ENCODE data around the gene NALCN.

NALCN gene

DNA sequence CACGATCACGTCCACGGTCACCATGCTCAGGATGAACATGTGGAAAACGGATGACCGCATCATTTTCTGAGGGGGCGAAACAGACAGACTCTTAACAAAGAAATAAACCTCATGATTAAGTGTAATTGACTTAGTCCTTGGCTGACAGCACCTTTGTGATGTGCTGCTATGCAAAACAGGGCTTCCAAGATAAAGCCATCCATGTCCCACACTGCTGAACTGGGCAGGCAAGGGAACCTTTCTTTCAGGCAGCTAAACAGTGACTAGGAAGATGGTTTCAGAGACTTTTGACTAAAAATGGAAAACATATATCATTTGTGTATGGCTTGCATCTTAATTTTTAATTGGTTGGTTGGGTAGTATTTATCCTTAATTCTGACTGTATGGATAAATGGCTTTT lies 157.8 kb downstream of the NALCN start (continued):
- TF ChIP-seq INSM2 (tag by site-specific recombination; IDR thresholded peaks at IDR 0.05): no peak

GRCh38 chr13:101258071-101258470 lies 158.2 kb downstream of the NALCN start:
- no peaks in the 10 kb centered on the region for H3K9me3 ChIP-seq (ENCODE audit: control insufficient read depth, insufficient read depth, low read depth, low read length)
- TF ChIP-seq ZNF518A (tag by site-specific recombination; conservative IDR thresholded peaks at IDR 0.05; ENCODE audit: low read depth): peak; percentile 57
- TF ChIP-seq ZNF510 (tag by site-specific recombination; IDR thresholded peaks at IDR 0.05; ENCODE audit: insufficient replicate concordance): no peak
- H3K4me1 ChIP-seq (ENCODE audit: control insufficient read depth, insufficient read depth, low read length): peaks cover 3% of the 10 kb centered on the region; the same call in 1 of the 2 replicates
- no peaks in the 10 kb centered on the region for H3K36me3 ChIP-seq (ENCODE audit: control insufficient read depth in 2 of 2, insufficient read depth in 1 of 2, low read length in 2 of 2)
- no peak overlapping the region for H3K27ac ChIP-seq (ENCODE audit: extremely low read depth, low read depth, low read length)
- ChIA-PET POLR2A (no interaction called here), CTCF (no interaction called here)
- H3K4me3 ChIP-seq (ENCODE audit: low read depth, low read length): no peak overlapping the region

DNA sequence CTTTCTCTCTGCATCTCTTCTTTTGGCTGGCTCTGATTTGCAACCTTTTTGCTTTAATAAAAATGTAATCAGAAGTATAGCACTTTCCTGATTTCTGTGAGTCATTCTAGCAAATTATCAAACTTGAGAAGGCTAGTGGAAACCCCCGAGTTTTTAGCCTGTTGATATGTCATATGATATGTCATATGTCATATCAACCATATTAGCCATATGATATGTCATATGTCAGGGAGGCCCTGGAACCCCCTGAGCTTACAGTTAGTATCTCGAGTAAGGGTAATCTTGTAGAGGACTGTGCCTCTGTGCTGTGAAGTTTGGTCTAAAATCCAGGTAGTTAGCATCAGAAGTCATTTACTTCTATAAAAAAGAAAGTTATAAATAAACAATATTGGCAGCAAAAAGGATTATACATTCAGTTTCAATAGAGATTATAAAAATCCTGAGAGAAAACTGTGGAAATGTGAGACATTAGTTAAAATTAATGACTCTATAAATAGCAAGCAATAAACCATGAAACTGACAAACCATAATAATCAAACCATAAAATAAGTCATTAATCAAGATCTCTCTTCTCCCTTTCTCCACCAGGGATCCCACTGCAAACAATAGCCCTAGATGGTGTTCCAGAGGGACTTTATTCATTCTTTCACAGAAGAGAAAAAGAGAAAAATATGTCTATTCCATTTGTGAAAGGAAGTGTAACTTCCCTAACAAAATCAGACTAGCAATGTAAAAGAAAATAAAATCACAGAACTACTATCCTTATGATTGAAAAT lies 167.4 kb downstream of the NALCN start:
- no peak overlapping the region for H3K27ac ChIP-seq (ENCODE audit: extremely low read depth, low read depth, low read length)
- no peak overlapping the region for H3K4me3 ChIP-seq (ENCODE audit: low read depth, low read length)
- ChIA-PET CTCF (no interaction called here), POLR2A (interaction anchor here (0.6 kb wide), 1 partner anchor 138 kb away, joined by 3 read pairs; no protein-coding TSS in a partner anchor)
- no peaks in the 10 kb centered on the region for H3K9me3 ChIP-seq (ENCODE audit: control insufficient read depth, insufficient read depth, low read depth, low read length)
- H3K4me1 ChIP-seq (ENCODE audit: control insufficient read depth, insufficient read depth, low read length): no peaks in the 10 kb centered on the region
- no peaks in the 10 kb centered on the region for H3K36me3 ChIP-seq (ENCODE audit: control insufficient read depth in 2 of 2, insufficient read depth in 1 of 2, low read length in 2 of 2)
- TF ChIP-seq MZF1 (tag by site-specific recombination; IDR thresholded peaks at IDR 0.05; ENCODE audit: borderline replicate concordance) (no peak), ZNF362 (tag by site-specific recombination; IDR thresholded peaks at IDR 0.05) (no peak), ZNF776 (tag by site-specific recombination; IDR thresholded peaks at IDR 0.05; ENCODE audit: borderline replicate concordance) (no peak)

DNA sequence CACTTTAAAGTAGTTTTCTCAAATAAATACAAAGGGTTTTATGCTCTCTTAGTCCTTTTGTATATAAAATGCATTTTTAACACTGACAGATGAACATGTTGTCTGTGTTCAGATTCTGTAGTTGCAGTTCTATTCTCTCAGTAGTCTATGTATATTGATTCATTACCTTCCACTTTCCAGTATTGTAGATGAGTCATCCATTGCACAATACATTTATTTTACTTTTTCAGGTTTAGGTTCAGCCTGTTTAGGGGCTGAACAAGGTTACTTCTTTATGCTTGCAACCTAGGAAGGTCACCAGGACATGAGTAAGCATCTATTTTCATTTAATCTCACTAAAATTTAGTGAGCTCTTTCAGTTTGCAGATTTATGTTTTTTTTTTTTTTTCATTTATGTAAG lies 173.6 kb downstream of the NALCN start:
- Histone ChIP-seq H3K36me3 (ENCODE audit: control insufficient read depth in 2 of 2, insufficient read depth in 1 of 2, low read length in 2 of 2) (no peaks in the 10 kb centered on the region), H3K9me3 (ENCODE audit: control insufficient read depth, insufficient read depth, low read depth, low read length) (no peaks in the 10 kb centered on the region), H3K4me1 (ENCODE audit: control insufficient read depth, insufficient read depth, low read length) (no peaks in the 10 kb centered on the region), H3K4me3 (ENCODE audit: low read depth, low read length) (no peak overlapping the region), H3K27ac (ENCODE audit: extremely low read depth, low read depth, low read length) (no peak overlapping the region)
- POLR2A ChIA-PET: no interaction called here
- CTCF ChIA-PET: no interaction called here
- no peak for TF ChIP-seq ZSCAN16 (tag by site-specific recombination; IDR thresholded peaks at IDR 0.05)
- TF ChIP-seq SCRT1 (tag by site-specific recombination; IDR thresholded peaks at IDR 0.05; ENCODE audit: borderline replicate concordance): no peak
- no peak for TF ChIP-seq ZNF394 (tag by site-specific recombination; IDR thresholded peaks at IDR 0.05; ENCODE audit: borderline replicate concordance)
- TF ChIP-seq PRDM10 (tag by site-specific recombination; IDR thresholded peaks at IDR 0.05): no peak
- TF ChIP-seq, protein P1, sequence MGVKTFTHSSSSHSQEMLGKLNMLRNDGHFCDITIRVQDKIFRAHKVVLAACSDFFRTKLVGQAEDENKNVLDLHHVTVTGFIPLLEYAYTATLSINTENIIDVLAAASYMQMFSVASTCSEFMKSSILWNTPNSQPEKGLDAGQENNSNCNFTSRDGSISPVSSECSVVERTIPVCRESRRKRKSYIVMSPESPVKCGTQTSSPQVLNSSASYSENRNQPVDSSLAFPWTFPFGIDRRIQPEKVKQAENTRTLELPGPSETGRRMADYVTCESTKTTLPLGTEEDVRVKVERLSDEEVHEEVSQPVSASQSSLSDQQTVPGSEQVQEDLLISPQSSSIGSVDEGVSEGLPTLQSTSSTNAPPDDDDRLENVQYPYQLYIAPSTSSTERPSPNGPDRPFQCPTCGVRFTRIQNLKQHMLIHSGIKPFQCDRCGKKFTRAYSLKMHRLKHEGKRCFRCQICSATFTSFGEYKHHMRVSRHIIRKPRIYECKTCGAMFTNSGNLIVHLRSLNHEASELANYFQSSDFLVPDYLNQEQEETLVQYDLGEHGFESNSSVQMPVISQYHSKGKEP (tag by site-specific recombination; IDR thresholded peaks at IDR 0.05): no peak
- no peak for TF ChIP-seq ZNF843 (tag by site-specific recombination; IDR thresholded peaks at IDR 0.05)
- TF ChIP-seq ZNF350 (tag by site-specific recombination; IDR thresholded peaks at IDR 0.05): no peak
- TF ChIP-seq ZNF416 (tag by site-specific recombination; IDR thresholded peaks at IDR 0.05): no peak
- TF ChIP-seq ZNF239 (tag by site-specific recombination; IDR thresholded peaks at IDR 0.05): no peak

Measured in HEK293 (cell line).